Aortic smooth muscle cell (primary cell): Measurements from ENCODE around the gene RASSF6. TPM values are rescaled to one million over a fixed set of nuclear protein-coding genes. Genes with fewer than 3 reads are reported as not detected.

Source experiments
- total RNA-seq: library from RNA; depleted of rRNA; stranded (reverse); fragments of >200 nt; gene quantifications from 2 replicates; pipeline ENCODE4 v1.2.3, GENCODE V29; 2014

RASSF6 gene
- total RNA-seq, result 0.13 TPM in 1 of 2 replicates, not detected in the other

DNA sequence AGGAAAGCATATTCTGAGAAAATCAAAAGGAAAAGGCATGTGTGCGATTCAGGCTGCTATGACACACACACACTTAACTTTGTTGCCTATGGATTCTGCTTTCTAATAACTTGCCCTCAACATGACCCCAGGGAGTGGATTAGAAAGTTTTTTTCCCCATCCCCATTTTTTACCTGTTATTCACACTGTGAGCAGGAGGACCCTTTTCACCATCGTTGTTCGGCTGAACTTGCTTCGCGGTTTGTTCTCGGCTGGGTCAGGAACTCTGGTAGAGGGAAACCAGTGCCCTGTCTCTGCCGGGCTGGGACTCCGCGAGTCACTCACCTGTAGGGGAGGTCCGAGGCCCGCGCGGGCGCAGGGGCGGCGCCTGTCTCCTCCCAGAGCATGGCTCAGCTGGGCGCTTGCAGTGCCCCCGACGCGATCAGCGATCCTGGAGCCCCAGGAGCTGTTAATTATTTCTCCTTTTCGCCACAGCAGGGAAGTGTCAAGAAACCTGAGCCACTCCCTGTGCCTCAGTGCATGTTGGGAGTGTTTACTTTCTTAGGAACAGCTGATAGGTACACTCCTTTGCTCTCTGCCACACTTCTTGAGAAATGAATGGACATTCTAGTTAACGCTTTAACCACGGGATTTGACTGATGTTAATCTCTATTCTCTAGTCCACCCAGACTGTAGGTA lies at the start of gene RASSF6:
Gene RASSF6 (minus strand): TSS at position 322 of the 678 bp plus-strand sequence. CDS start 8,641 bp downstream, outside the sequence.

Other genes with a start within 250 kb of the RASSF6 start
- gene ALB, start 216.1 kb downstream of the RASSF6 start, total RNA-seq, result 0.50 TPM in 1 of 2 replicates, not detected in the other
- gene AFP, start 184.2 kb downstream of the RASSF6 start, total RNA-seq, result 0.19 and 0.26 TPM in 2 replicates
- gene AFM, start 138.7 kb downstream of the RASSF6 start, total RNA-seq, result not detected in 2 replicates
- 2.1 and 6.2 TPM in 2 replicates for gene CXCL8, start 120.1 kb upstream of the RASSF6 start, total RNA-seq
- gene CXCL6, start 216.2 kb upstream of the RASSF6 start, total RNA-seq, result 0.26 and 0.56 TPM in 2 replicates
- gene PF4V1, start 232.9 kb upstream of the RASSF6 start, total RNA-seq, result 0.40 TPM in 1 of 2 replicates, not detected in the other
- 1.3 and 4.5 TPM in 2 replicates for gene CXCL1, start 249.0 kb upstream of the RASSF6 start, total RNA-seq